HG02884 (cell line): ENCODE measurements around the gene PPP1R2C.
A peak's percentile ranks its signal among the peaks of the same experiment; 100 is the strongest.

Source experiments
- ATAC-seq: cut with Tn5 transposase; IDR thresholded peaks from one replicate; pipeline ENCODE4 v1.9.1; 2021; ENCODE audit warnings: mild to moderate bottlenecking, moderate library complexity; ENCODE audit not compliant: unreplicated experiment

Gene PPP1R2C

GRCh38 chrX:42778096-42778495, at the start of gene PPP1R2C:
Gene PPP1R2C, minus strand, starts transcription at chrX:42778163. Its CDS starts 84 bp downstream, at chrX:42778079.
- no peak for ATAC-seq

- no peak for ATAC-seq
Observed at GRCh38 chrX:42825201-42825600, 47.2 kb upstream of the PPP1R2C start.

- no peak for ATAC-seq
Observed at GRCh38 chrX:42824541-42824940, 46.6 kb upstream of the PPP1R2C start.

GRCh38 chrX:42823443-42823842, 45.5 kb upstream of the PPP1R2C start:
- ATAC-seq: no peak

GRCh38 chrX:42821803-42822443, 44.0 kb upstream of the PPP1R2C start:
- no peak for ATAC-seq

- ATAC-seq: no peak
Observed at GRCh38 chrX:42818151-42818921, 40.4 kb upstream of the PPP1R2C start.

- no peak for ATAC-seq
Observed at GRCh38 chrX:42809569-42809968, 31.6 kb upstream of the PPP1R2C start.

- ATAC-seq: no peak
Observed at GRCh38 chrX:42807393-42807792, 29.4 kb upstream of the PPP1R2C start.

- ATAC-seq: no peak
Observed at GRCh38 chrX:42804524-42804923, 26.6 kb upstream of the PPP1R2C start.

- ATAC-seq: no peak
Observed at GRCh38 chrX:42803320-42803719, 25.4 kb upstream of the PPP1R2C start.

GRCh38 chrX:42797651-42798269, 19.8 kb upstream of the PPP1R2C start:
- ATAC-seq: no peak

GRCh38 chrX:42783451-42783850, 5.5 kb upstream of the PPP1R2C start:
- ATAC-seq: no peak

- peak; percentile 68 for ATAC-seq
Observed at GRCh38 chrX:42776195-42776594, 1.8 kb downstream of the PPP1R2C start.

- ATAC-seq: no peak
Observed at GRCh38 chrX:42772874-42773273, 5.1 kb downstream of the PPP1R2C start.

- ATAC-seq: no peak
Observed at GRCh38 chrX:42771506-42772335, 6.2 kb downstream of the PPP1R2C start.

GRCh38 chrX:42770566-42770965, 7.4 kb downstream of the PPP1R2C start:
- no peak for ATAC-seq

GRCh38 chrX:42759881-42760280, 18.1 kb downstream of the PPP1R2C start:
- no peak for ATAC-seq

- ATAC-seq: no peak
Observed at GRCh38 chrX:42755815-42756214, 22.1 kb downstream of the PPP1R2C start.

GRCh38 chrX:42754603-42755002, 23.4 kb downstream of the PPP1R2C start:
- no peak for ATAC-seq

- no peak for ATAC-seq
Observed at GRCh38 chrX:42754115-42754514, 23.8 kb downstream of the PPP1R2C start.

GRCh38 chrX:42752730-42753129, 25.2 kb downstream of the PPP1R2C start:
- ATAC-seq: no peak
